Neural cell (in vitro differentiated cells): Measurements from ENCODE around the gene HS6ST3.

Source experiments
- CTCF ChIP-seq: fragments of 450-650 bp; IDR thresholded peaks from 2 replicates; pipeline ENCODE4 v1.5.1; 2014; ENCODE audit warnings: antibody characterized with exemption, mild to moderate bottlenecking, moderate library complexity; ENCODE audit not compliant: poor library complexity, severe bottlenecking
- EZH2 ChIP-seq: fragments of 200-600, 300-800 bp; shearing (Covaris generic), sonication (generic); IDR thresholded peaks from 2 replicates; pipeline ENCODE4 v1.6.1; 2014; ENCODE audit warnings: antibody characterized with exemption, low read length, borderline replicate concordance, mild to moderate bottlenecking; ENCODE audit not compliant: insufficient read depth, poor library complexity, severe bottlenecking
- REST ChIP-seq: IDR thresholded peaks from 2 replicates; pipeline ENCODE4 v1.6.1; 2012; ENCODE audit warnings: borderline replicate concordance
- TAF1 ChIP-seq: IDR thresholded peaks from 2 replicates; pipeline ENCODE4 v1.6.1; 2012; ENCODE audit warnings: low read depth

GRCh38 chr13:96044238-96044637 is 45.7 kb upstream of the HS6ST3 start:
- TF ChIP-seq CTCF (no peak), EZH2 (no peak), REST (no peak), TAF1 (no peak)
